HepG2 (cell line): ENCODE measurements around the gene CLPSL2. TPM values are rescaled to one million over a fixed set of nuclear protein-coding genes. Genes with fewer than 3 reads are reported as not detected.

Experiments
- BORCS8-MEF2B ChIP-seq: sonication (generic); formaldehyde crosslinking; IDR thresholded peaks from 2 replicates; pipeline ENCODE4 v1.8.0; 2022; ENCODE audit warnings: mild to moderate bottlenecking, missing genetic modification reagents
- FIP1L1 ChIP-seq: fragments of 200-400 bp; formaldehyde crosslinking; IDR thresholded peaks from 2 replicates; pipeline ENCODE4 v1.6.1; 2018; ENCODE audit warnings: low read depth, mild to moderate bottlenecking, low read length, moderate library complexity, borderline replicate concordance; ENCODE audit not compliant: insufficient read depth
- FOXO1 ChIP-seq: sonication (generic); formaldehyde crosslinking; IDR thresholded peaks from 2 replicates; pipeline ENCODE4 v1.4.0; 2020; ENCODE audit warnings: missing genetic modification reagents
- PHF5A ChIP-seq: IDR thresholded peaks from one replicate; pipeline ENCODE4 v1.6.1; 2018; ENCODE audit warnings: low read depth, missing genetic modification reagents; ENCODE audit not compliant: unreplicated experiment
- POLR2G ChIP-seq: fragments of 200-400 bp; formaldehyde crosslinking; IDR thresholded peaks from 2 replicates; pipeline ENCODE4 v1.6.1; 2018; ENCODE audit warnings: mild to moderate bottlenecking, low read depth, low read length, moderate library complexity
- RNF219 ChIP-seq: sonication (generic); formaldehyde crosslinking; IDR thresholded peaks from 2 replicates; pipeline ENCODE4 v1.5.0; 2020; ENCODE audit warnings: mild to moderate bottlenecking, missing genetic modification reagents
- SIX4 ChIP-seq: sonication (generic); formaldehyde crosslinking; IDR thresholded peaks from 2 replicates; pipeline ENCODE4 v1.4.0; 2020; ENCODE audit warnings: missing genetic modification reagents
- SMYD3 ChIP-seq: sonication (generic); formaldehyde crosslinking; IDR thresholded peaks from 2 replicates; pipeline ENCODE4 v1.8.1; 2023; ENCODE audit warnings: mild to moderate bottlenecking, missing genetic modification reagents
- SNAPC4 ChIP-seq: sonication (generic); formaldehyde crosslinking; IDR thresholded peaks from 2 replicates; pipeline ENCODE4 v1.4.0; 2020; ENCODE audit warnings: mild to moderate bottlenecking, missing genetic modification reagents
- SSRP1 ChIP-seq: IDR thresholded peaks from 2 replicates; pipeline ENCODE4 v1.6.1; 2016; ENCODE audit warnings: control low read depth
- ZFP1 ChIP-seq: IDR thresholded peaks from 2 replicates; pipeline ENCODE4 v1.6.1; 2016
- ZNF263 ChIP-seq: sonication (generic); formaldehyde crosslinking; IDR thresholded peaks from 2 replicates; pipeline ENCODE4 v1.4.0; 2020; ENCODE audit warnings: missing genetic modification reagents
- ZNF33B ChIP-seq: sonication (generic); formaldehyde crosslinking; IDR thresholded peaks from 2 replicates; pipeline ENCODE4 v1.5.1; 2020; ENCODE audit warnings: mild to moderate bottlenecking, missing genetic modification reagents
- ZNF512 ChIP-seq: sonication (generic); formaldehyde crosslinking; IDR thresholded peaks from 2 replicates; pipeline ENCODE4 v1.4.0; 2020; ENCODE audit warnings: mild to moderate bottlenecking, missing genetic modification reagents
- ZNF674 ChIP-seq: sonication (generic); formaldehyde crosslinking; IDR thresholded peaks from 2 replicates; pipeline ENCODE4 v1.5.0; 2020; ENCODE audit warnings: low read depth, mild to moderate bottlenecking, missing genetic modification reagents
- ZNF713 ChIP-seq: sonication (generic); formaldehyde crosslinking; IDR thresholded peaks from 2 replicates; pipeline ENCODE4 v1.4.0; 2020; ENCODE audit warnings: mild to moderate bottlenecking, missing genetic modification reagents
- polyA plus RNA-seq, 8 experiments: library from polyadenylated mRNA; depleted of rRNA in 3 of 8; stranded (reverse) in 7 of 8; unstranded in 1 of 8; fragments of >200 nt; fragmentation: Illumina TruSeq in 4 of 8; extraction: Trizol in 4 of 8; gene quantifications; 2 replicates each; pipeline versions ENCODE4 v1.2.1 to v1.2.3, GENCODE V29; 2011 to 2016; ENCODE audit warnings: low read depth in 4 of 8, missing spikeins in 1 of 8, mixed read lengths in 1 of 8; ENCODE audit not compliant: insufficient read depth in 1 of 8
- total RNA-seq, 5 experiments: library from RNA; depleted of rRNA; stranded (reverse); fragments of >200 nt; fragmentation: Illumina TruSeq; extraction: Trizol; gene quantifications; 2 replicates each; pipeline ENCODE4 v1.2.3, GENCODE V29; 2016; ENCODE audit warnings: low read depth in 1 of 5
- TF ChIP-seq, protein P1 (sequence below): sonication (generic); formaldehyde crosslinking; IDR thresholded peaks from 2 replicates; pipeline ENCODE4 v1.4.0; 2020; ENCODE audit warnings: low read depth, missing genetic modification reagents

Gene CLPSL2
- total and polyA plus RNA-seq, 2 of the 13 experiments (the other 11 are each of a cell fraction or from before 2014, with no cell fraction given), result not detected

DNA sequence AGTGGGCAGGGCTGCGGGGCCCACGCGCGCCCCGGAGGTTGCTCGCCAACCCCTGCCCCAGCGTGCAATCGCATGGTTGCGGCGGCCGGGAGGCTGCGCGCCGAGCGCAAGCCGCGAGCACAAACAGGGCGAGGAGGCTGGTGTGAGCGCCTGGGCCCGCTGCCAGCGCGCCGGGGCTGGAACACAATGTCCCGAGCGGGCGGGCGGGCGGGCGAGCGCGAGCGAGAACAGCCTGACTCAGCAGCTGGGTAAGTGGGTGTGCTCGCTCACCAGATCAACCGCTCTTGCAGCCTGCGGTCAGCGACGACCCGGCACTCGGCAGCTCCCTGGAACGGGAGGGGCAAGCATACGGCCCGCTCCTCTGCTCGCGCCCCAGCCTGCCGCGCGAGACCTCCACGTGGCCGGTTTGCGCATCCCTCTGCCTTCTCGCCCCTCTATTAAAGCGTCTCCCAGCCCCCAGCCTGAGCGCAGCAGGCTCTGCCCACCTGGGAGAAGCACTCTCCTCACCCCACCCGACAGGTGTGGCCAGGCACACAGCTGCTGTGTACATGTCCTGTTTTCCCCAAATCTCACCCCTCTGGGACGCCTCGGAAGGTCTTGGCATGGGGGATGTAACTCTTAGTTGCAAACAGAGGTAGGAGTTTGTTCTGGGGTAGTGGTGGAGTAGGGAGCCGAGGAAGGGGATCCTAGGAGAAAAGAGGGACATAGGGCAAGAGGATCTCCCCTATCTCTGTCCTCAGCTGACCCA is 48.3 kb upstream of the CLPSL2 start (continued):
- TF ChIP-seq SNAPC4 (CRISPR knock-in tag) (no peak), PHF5A (no peak), ZNF713 (0 out of 2 replicates have a peak, but pooled peaks have one; percentile 37), BORCS8-MEF2B (CRISPR knock-in tag) (no peak; the same call in none of the 2 replicates), RNF219 (no peak), ZFP1 (CRISPR knock-in tag) (no peak), FIP1L1 (no peak), POLR2G (peak; percentile 57; the same call in 1 of the 2 replicates), ZNF263 (CRISPR knock-in tag) (no peak; the same call in 1 of the 2 replicates), SMYD3 (peak; percentile 72; the same call in 1 of the 2 replicates), ZNF512 (no peak), SIX4 (CRISPR knock-in tag) (no peak), FOXO1 (CRISPR knock-in tag) (0 out of 2 replicates have a peak, but pooled peaks have one; percentile 35), ZNF33B (CRISPR knock-in tag) (no peak), SSRP1 (CRISPR knock-in tag) (no peak; the same call in 1 of the 2 replicates), ZNF674 (no peak)
- TF ChIP-seq, protein P1, sequence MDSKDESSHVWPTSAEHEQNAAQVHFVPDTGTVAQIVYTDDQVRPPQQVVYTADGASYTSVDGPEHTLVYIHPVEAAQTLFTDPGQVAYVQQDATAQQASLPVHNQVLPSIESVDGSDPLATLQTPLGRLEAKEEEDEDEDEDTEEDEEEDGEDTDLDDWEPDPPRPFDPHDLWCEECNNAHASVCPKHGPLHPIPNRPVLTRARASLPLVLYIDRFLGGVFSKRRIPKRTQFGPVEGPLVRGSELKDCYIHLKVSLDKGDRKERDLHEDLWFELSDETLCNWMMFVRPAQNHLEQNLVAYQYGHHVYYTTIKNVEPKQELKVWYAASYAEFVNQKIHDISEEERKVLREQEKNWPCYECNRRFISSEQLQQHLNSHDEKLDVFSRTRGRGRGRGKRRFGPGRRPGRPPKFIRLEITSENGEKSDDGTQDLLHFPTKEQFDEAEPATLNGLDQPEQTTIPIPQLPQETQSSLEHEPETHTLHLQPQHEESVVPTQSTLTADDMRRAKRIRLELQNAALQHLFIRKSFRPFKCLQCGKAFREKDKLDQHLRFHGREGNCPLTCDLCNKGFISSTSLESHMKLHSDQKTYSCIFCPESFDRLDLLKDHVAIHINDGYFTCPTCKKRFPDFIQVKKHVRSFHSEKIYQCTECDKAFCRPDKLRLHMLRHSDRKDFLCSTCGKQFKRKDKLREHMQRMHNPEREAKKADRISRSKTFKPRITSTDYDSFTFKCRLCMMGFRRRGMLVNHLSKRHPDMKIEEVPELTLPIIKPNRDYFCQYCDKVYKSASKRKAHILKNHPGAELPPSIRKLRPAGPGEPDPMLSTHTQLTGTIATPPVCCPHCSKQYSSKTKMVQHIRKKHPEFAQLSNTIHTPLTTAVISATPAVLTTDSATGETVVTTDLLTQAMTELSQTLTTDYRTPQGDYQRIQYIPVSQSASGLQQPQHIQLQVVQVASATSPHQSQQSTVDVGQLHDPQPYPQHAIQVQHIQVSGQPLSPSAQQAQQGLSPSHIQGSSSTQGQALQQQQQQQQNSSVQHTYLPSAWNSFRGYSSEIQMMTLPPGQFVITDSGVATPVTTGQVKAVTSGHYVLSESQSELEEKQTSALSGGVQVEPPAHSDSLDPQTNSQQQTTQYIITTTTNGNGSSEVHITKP (CRISPR knock-in tag), result no peak
